ENCODE data around the gene SCNN1B.

DNA sequence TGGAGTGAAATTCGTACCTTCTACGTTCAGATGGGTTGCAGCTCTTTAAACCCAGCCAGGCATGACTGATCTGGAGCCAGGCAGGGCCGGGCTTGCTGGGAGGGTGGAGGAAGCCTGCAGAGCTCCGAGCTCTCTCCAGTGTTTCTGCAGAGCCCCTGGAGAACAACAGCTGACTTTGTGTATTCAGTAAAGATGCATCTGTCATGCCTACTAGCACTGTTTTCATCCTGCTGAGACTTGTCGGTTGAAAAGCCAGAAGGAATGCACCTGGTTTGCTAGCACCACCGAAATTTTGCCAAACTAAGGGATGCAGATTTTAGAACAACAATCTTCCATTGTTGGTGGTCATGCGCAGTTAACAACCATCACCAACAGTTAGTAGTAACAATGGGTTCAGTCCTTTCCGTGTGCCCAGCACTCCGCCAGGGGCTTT, 22.4 kb upstream of the SCNN1B start:
- TF ChIP-seq, protein P1, sequence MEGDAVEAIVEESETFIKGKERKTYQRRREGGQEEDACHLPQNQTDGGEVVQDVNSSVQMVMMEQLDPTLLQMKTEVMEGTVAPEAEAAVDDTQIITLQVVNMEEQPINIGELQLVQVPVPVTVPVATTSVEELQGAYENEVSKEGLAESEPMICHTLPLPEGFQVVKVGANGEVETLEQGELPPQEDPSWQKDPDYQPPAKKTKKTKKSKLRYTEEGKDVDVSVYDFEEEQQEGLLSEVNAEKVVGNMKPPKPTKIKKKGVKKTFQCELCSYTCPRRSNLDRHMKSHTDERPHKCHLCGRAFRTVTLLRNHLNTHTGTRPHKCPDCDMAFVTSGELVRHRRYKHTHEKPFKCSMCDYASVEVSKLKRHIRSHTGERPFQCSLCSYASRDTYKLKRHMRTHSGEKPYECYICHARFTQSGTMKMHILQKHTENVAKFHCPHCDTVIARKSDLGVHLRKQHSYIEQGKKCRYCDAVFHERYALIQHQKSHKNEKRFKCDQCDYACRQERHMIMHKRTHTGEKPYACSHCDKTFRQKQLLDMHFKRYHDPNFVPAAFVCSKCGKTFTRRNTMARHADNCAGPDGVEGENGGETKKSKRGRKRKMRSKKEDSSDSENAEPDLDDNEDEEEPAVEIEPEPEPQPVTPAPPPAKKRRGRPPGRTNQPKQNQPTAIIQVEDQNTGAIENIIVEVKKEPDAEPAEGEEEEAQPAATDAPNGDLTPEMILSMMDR (IDR thresholded peaks at IDR 0.05): no peak
- no peak for TF ChIP-seq POLR2A (IDR thresholded peaks at IDR 0.05)
- no peak for TF ChIP-seq EP300 (IDR thresholded peaks at IDR 0.05)

All from tibial nerve (tissue), 4 donors.